Gastroesophageal sphincter (tissue), 3 donors: ENCODE results near the gene VAMP4.

Source experiments
- CTCF ChIP-seq, 4 experiments: fragments of 200-600 bp in 2 of 4; fragments of 450-650 bp in 2 of 4; sonication (generic) in 1 of 4; IDR thresholded peaks; one replicate each; pipeline ENCODE4 v1.5.1; 2017 to 2019; ENCODE audit warnings: antibody characterized with exemption in 4 of 4, mild to moderate bottlenecking in 2 of 4, moderate library complexity in 2 of 4
- EP300 ChIP-seq: sonication (generic); formaldehyde crosslinking; IDR thresholded peaks from one replicate; pipeline ENCODE4 v1.6.1; 2017; ENCODE audit warnings: antibody characterized with exemption, mild to moderate bottlenecking
- POLR2A ChIP-seq, 2 donors: fragments of 450-650 bp; IDR thresholded peaks; one replicate each; pipeline ENCODE4 v1.6.1; 2017; ENCODE audit warnings: antibody characterized with exemption in 2 of 2, mild to moderate bottlenecking in 2 of 2, moderate library complexity in 1 of 2

GRCh38 chr1:171754353-171754705 is 12.5 kb upstream of the VAMP4 start:
- TF ChIP-seq EP300, result no peak
- TF ChIP-seq CTCF (IDR thresholded peaks at IDR 0.05), result no peak
- TF ChIP-seq POLR2A (IDR thresholded peaks at IDR 0.05), result no peak
